Measurements from ENCODE around the gene RPRD2.

Gene RPRD2

GRCh38 chr1:150515328-150516049, 151.5 kb downstream of the RPRD2 start, which contains the start of gene FALEC:
FALEC (plus strand) TSS chr1:150515752.
- peak; percentile 89 for DNase-seq

GRCh38 chr1:150516050-150516591, 152.2 kb downstream of the RPRD2 start:
- DNase-seq: no peak

- no peak for DNase-seq
Observed at GRCh38 chr1:150516616-150517015, 152.7 kb downstream of the RPRD2 start.

- DNase-seq: no peak
Observed at GRCh38 chr1:150521196-150521968, 157.4 kb downstream of the RPRD2 start.

GRCh38 chr1:150525348-150525747, 161.4 kb downstream of the RPRD2 start:
- DNase-seq: no peak

Measured in CD4-positive, alpha-beta T cell treated with Interleukin-4 for 4 hours (primary cell).